Measurements from ENCODE around the gene TAX1BP3. TPM values are rescaled to one million over a fixed set of nuclear protein-coding genes. Genes with fewer than 3 reads are reported as not detected.

The TAX1BP3 gene
- total RNA-seq, 1 experiment from 2014 or later = 122 TPM

GRCh38 chr17:3678095-3678820 is 9.9 kb upstream of the TAX1BP3 start:
- no TSS peak for BruUV-seq (replicated peaks)
- no peaks in the 10 kb centered on the region for H3K9me3 ChIP-seq (ENCODE audit: control insufficient read depth, insufficient read depth, low read depth, low read length)
- in situ Hi-C loops (cut with HindIII; ENCODE audit: low pct_unique_long_range_greater_than_20kb, low sequenced_read_pairs) = no loop called here
- H3K27me3 ChIP-seq (ENCODE audit: control insufficient read depth, insufficient read depth, low read length) = no peaks in the 10 kb centered on the region
- peak; percentile 32 for ATAC-seq
- intact Hi-C loops (cut with micrococcal nuclease; ENCODE audit: unreplicated experiment) = no loop called here
- no peaks in the 10 kb centered on the region for H3K4me1 ChIP-seq (ENCODE audit: control insufficient read depth, insufficient read depth, low read length)
- H3K4me3 ChIP-seq (ENCODE audit: low read depth in 2 of 2, low read length in 2 of 2) = no peak overlapping the region
- TF ChIP-seq SIN3A (IDR thresholded peaks at IDR 0.05; ENCODE audit: borderline replicate concordance, insufficient read depth, low read depth, low read length) (no peak), POLR2AphosphoS5 (IDR thresholded peaks at IDR 0.05; ENCODE audit: low read depth, low read length) (no peak), CTCF (IDR thresholded peaks at IDR 0.05) (no peak), REST (IDR thresholded peaks at IDR 0.05; ENCODE audit: insufficient read depth in 1 of 2, low read depth in 2 of 2, low read length in 1 of 2) (no peak), TCF7L2 (IDR thresholded peaks at IDR 0.05; ENCODE audit: low read depth, low read length) (no peak)
- no peak overlapping the region for H3K27ac ChIP-seq (ENCODE audit: low read length)
- no peaks in the 10 kb centered on the region for H3K36me3 ChIP-seq (ENCODE audit: control insufficient read depth, insufficient read depth, low read length)
- CTCF ChIA-PET = no interaction called here
- DNase-seq (ENCODE audit: low read depth, low spot score) = no peak
- POLR2A ChIA-PET = no interaction called here

GRCh38 chr17:3675886-3676285 is 7.5 kb upstream of the TAX1BP3 start:
- no TSS peak for BruUV-seq (replicated peaks)
- H3K27me3 ChIP-seq (ENCODE audit: control insufficient read depth, insufficient read depth, low read length) = no peaks in the 10 kb centered on the region
- in situ Hi-C loops (cut with HindIII; ENCODE audit: low pct_unique_long_range_greater_than_20kb, low sequenced_read_pairs) = no loop called here
- ATAC-seq (no peak), DNase-seq (ENCODE audit: low read depth, low spot score) (no peak)
- no peaks in the 10 kb centered on the region for H3K9me3 ChIP-seq (ENCODE audit: control insufficient read depth, insufficient read depth, low read depth, low read length)
- no peak overlapping the region for H3K4me3 ChIP-seq (ENCODE audit: low read depth in 2 of 2, low read length in 2 of 2)
- no peaks in the 10 kb centered on the region for H3K4me1 ChIP-seq (ENCODE audit: control insufficient read depth, insufficient read depth, low read length)
- POLR2A ChIA-PET = no interaction called here
- H3K36me3 ChIP-seq (ENCODE audit: control insufficient read depth, insufficient read depth, low read length) = no peaks in the 10 kb centered on the region
- no peak overlapping the region for H3K27ac ChIP-seq (ENCODE audit: low read length)
- intact Hi-C loops (cut with micrococcal nuclease; ENCODE audit: unreplicated experiment) = no loop called here
- no peak for TF ChIP-seq CTCF (IDR thresholded peaks at IDR 0.05)
- TF ChIP-seq REST (IDR thresholded peaks at IDR 0.05; ENCODE audit: insufficient read depth in 1 of 2, low read depth in 2 of 2, low read length in 1 of 2) = no peak
- TF ChIP-seq SIN3A (IDR thresholded peaks at IDR 0.05; ENCODE audit: borderline replicate concordance, insufficient read depth, low read depth, low read length) = no peak
- TF ChIP-seq POLR2AphosphoS5 (IDR thresholded peaks at IDR 0.05; ENCODE audit: low read depth, low read length) = no peak
- TF ChIP-seq TCF7L2 (IDR thresholded peaks at IDR 0.05; ENCODE audit: low read depth, low read length) = no peak
- CTCF ChIA-PET = no interaction called here
